H1 (cell line): Measurements from ENCODE around the gene WDR45B. TPM values are rescaled to one million over a fixed set of nuclear protein-coding genes. Genes with fewer than 3 reads are reported as not detected.

Source experiments
- CTCF ChIA-PET: fragments of 300-600 bp; sonication (Branson Sonifier 250); formaldehyde crosslinking; loops from one replicate; lab custom pipeline; 2021; ENCODE audit not compliant: partially characterized antibody; lab: Charles Lee
- POLR2A ChIA-PET: fragments of 300-600 bp; sonication (Branson Sonifier 250); formaldehyde crosslinking; loops from one replicate; lab custom pipeline; 2021; ENCODE audit warnings: inconsistent platforms; ENCODE audit not compliant: partially characterized antibody; lab: Charles Lee
- DNase-seq, 2 experiments: peaks; one replicate each; pipeline versions ENCODE4 v3.0.0 to v3.0.0-alpha.2; 2010 to 2022; ENCODE audit warnings: low spot score in 2 of 2, low read depth in 1 of 2, mixed read lengths in 1 of 2
- FAIRE-seq: peaks from 2 replicates; lab custom pipeline; 2011; peaks lifted over from hg19 to GRCh38; lab: Jason Lieb, UNC
- H2AFZ ChIP-seq: 2 replicates; pipeline ENCODE4 v1.8.1; 2012; ENCODE audit warnings: low read length, inconsistent platforms
- H2AK5ac ChIP-seq: 2 replicates; pipeline ENCODE4 v1.6.1; 2013; ENCODE audit warnings: low read depth, low read length
- H2BK120ac ChIP-seq: replicated peaks from 2 replicates; pipeline ENCODE3; 2013; ENCODE audit warnings: low read depth, low read length, inconsistent platforms
- H2BK12ac ChIP-seq: 2 replicates; pipeline ENCODE4 v1.6.1; 2013; ENCODE audit warnings: low read depth, low read length
- H2BK15ac ChIP-seq: 2 replicates; pipeline ENCODE4 v1.6.1; 2013; ENCODE audit warnings: low read length
- H2BK20ac ChIP-seq: 2 replicates; pipeline ENCODE4 v1.6.1; 2013; ENCODE audit warnings: low read length
- H2BK5ac ChIP-seq: 2 replicates; pipeline ENCODE4 v1.6.1; 2013; ENCODE audit warnings: low read depth, low read length
- H3K14ac ChIP-seq: 2 replicates; pipeline ENCODE4 v1.6.1; 2013; ENCODE audit warnings: inconsistent platforms; ENCODE audit not compliant: insufficient read length
- H3K18ac ChIP-seq: 2 replicates; pipeline ENCODE4 v1.6.1; 2013; ENCODE audit warnings: low read length; ENCODE audit errors: extremely low read depth
- H3K23ac ChIP-seq: 2 replicates; pipeline ENCODE4 v1.6.1; 2013; ENCODE audit warnings: inconsistent platforms; ENCODE audit not compliant: insufficient read length
- H3K23me2 ChIP-seq: 2 replicates; pipeline ENCODE4 v1.6.1; 2013; ENCODE audit warnings: low read depth, low read length
- H3K27ac ChIP-seq: 2 replicates; pipeline ENCODE4 v1.6.1; 2011; ENCODE audit warnings: low read depth, low read length, inconsistent platforms
- H3K27me3 ChIP-seq, 4 experiments: replicated peaks in 1 of 4; 1 replicate in 1 of 4; 2 replicates in 3 of 4; pipeline versions ENCODE4 v1.6.1 to v1.8.1; 2011 to 2013; ENCODE audit warnings: low read length in 3 of 4, mild to moderate bottlenecking in 3 of 4, inconsistent platforms in 2 of 4, mixed read lengths in 2 of 4, moderate library complexity in 1 of 4; ENCODE audit not compliant: control insufficient read depth in 3 of 4, insufficient read depth in 3 of 4; ENCODE audit errors: extremely low read depth in 1 of 4
- H3K36me3 ChIP-seq, 4 experiments: 2 replicates each; pipeline versions ENCODE4 v1.6.1 to v1.8.1; 2011 to 2013; ENCODE audit warnings: mild to moderate bottlenecking in 4 of 4, low read length in 3 of 4, moderate library complexity in 2 of 4, control low read depth in 1 of 4, inconsistent platforms in 1 of 4; ENCODE audit not compliant: insufficient read depth in 4 of 4, control insufficient read depth in 2 of 4
- H3K4ac ChIP-seq: replicated peaks from 2 replicates; pipeline ENCODE3; 2013; ENCODE audit warnings: low read length, low read depth, mixed read lengths, inconsistent platforms; ENCODE audit not compliant: insufficient read length
- H3K4me1 ChIP-seq, 4 experiments: replicated peaks in 1 of 4; 1 replicate in 1 of 4; 2 replicates in 3 of 4; pipeline versions ENCODE4 v1.6.1 to v1.8.1; 2011 to 2013; ENCODE audit warnings: low read length in 3 of 4, inconsistent platforms in 2 of 4, mixed read lengths in 1 of 4; ENCODE audit not compliant: insufficient read depth in 4 of 4, control insufficient read depth in 3 of 4
- H3K4me2 ChIP-seq, 2 experiments: 2 replicates each; pipeline versions ENCODE4 v1.6.1 to v1.8.1; 2011 to 2013; ENCODE audit warnings: low read depth in 2 of 2, low read length in 2 of 2, control low read depth in 1 of 2, inconsistent platforms in 1 of 2, mild to moderate bottlenecking in 1 of 2; ENCODE audit not compliant: insufficient read depth in 1 of 2
- H3K4me3 ChIP-seq, 4 experiments: fragments of 200-600, 300-600 bp in 1 of 4; sonication (generic), shearing (Covaris generic), sonication (Bioruptor Twin) in 1 of 4; 2 replicates each; pipeline versions ENCODE4 v1.5.1 to v1.8.1; 2011 to 2016; ENCODE audit warnings: low read length in 4 of 4, low read depth in 3 of 4, control low read depth in 2 of 4, inconsistent platforms in 2 of 4, mild to moderate bottlenecking in 2 of 4, mixed read lengths in 1 of 4, moderate library complexity in 1 of 4; ENCODE audit not compliant: insufficient read depth in 2 of 4; ENCODE audit errors: extremely low read depth in 1 of 4
- H3K56ac ChIP-seq: replicated peaks from 2 replicates; pipeline ENCODE3; 2013; ENCODE audit warnings: low read depth, mild to moderate bottlenecking, mixed read lengths, low read length, inconsistent platforms; ENCODE audit not compliant: insufficient read length
- H3K79me1 ChIP-seq: 2 replicates; pipeline ENCODE4 v1.6.1; 2013; ENCODE audit warnings: low read depth, low read length, control low read depth
- H3K79me2 ChIP-seq, 2 experiments: 2 replicates each; pipeline versions ENCODE4 v1.6.1 to v1.8.1; 2012 to 2013; ENCODE audit warnings: low read length in 2 of 2, mild to moderate bottlenecking in 2 of 2, inconsistent platforms in 1 of 2; ENCODE audit not compliant: insufficient read depth in 2 of 2, control insufficient read depth in 1 of 2
- H3K9ac ChIP-seq, 4 experiments: replicated peaks in 1 of 4; 1 replicate in 1 of 4; 2 replicates in 3 of 4; pipeline versions ENCODE4 v1.6.1 to v1.8.1; 2011 to 2013; ENCODE audit warnings: low read depth in 3 of 4, low read length in 3 of 4, control low read depth in 2 of 4, mild to moderate bottlenecking in 2 of 4, moderate library complexity in 2 of 4, inconsistent platforms in 1 of 4; ENCODE audit errors: extremely low read depth in 1 of 4
- H3K9me3 ChIP-seq, 2 experiments: 2 replicates each; pipeline versions ENCODE4 v1.6.1 to v1.8.1; 2012 to 2013; ENCODE audit warnings: mild to moderate bottlenecking in 2 of 2, moderate library complexity in 2 of 2, control low read depth in 1 of 2, inconsistent platforms in 1 of 2, low read depth in 1 of 2, low read length in 1 of 2, mixed read lengths in 1 of 2; ENCODE audit not compliant: insufficient read depth in 2 of 2
- H4K20me1 ChIP-seq, 2 experiments: replicated peaks in 1 of 2; 2 replicates each; pipeline versions ENCODE3 to v1.8.1; 2011 to 2013; ENCODE audit warnings: inconsistent platforms in 2 of 2, low read length in 2 of 2, mild to moderate bottlenecking in 1 of 2; ENCODE audit not compliant: insufficient read depth in 2 of 2, control insufficient read depth in 1 of 2
- H4K5ac ChIP-seq: 2 replicates; pipeline ENCODE4 v1.6.1; 2013; ENCODE audit warnings: low read length, low read depth, mixed read lengths, inconsistent platforms; ENCODE audit not compliant: insufficient read length
- H4K8ac ChIP-seq: 2 replicates; pipeline ENCODE4 v1.8.0; 2013; ENCODE audit warnings: mild to moderate bottlenecking, moderate library complexity, low read length, inconsistent platforms; ENCODE audit not compliant: insufficient read depth; ENCODE audit errors: extremely low read depth
- H4K91ac ChIP-seq: replicated peaks from 2 replicates; pipeline ENCODE3; 2013; ENCODE audit warnings: low read length, mixed read lengths, inconsistent platforms; ENCODE audit not compliant: insufficient read length
- ASH2L ChIP-seq: fragments of 200-600, 300-600 bp; sonication (generic); IDR thresholded peaks from one replicate; pipeline ENCODE4 v1.7.1; 2017; ENCODE audit warnings: low read length
- GTF2F1 ChIP-seq: IDR thresholded peaks from 2 replicates; pipeline ENCODE4 v1.6.1; 2012; ENCODE audit warnings: low read depth, low read length, improper control_type of control experiment, borderline replicate concordance
- HDAC2 ChIP-seq, 2 experiments: fragments of 300-600 bp in 1 of 2; sonication (generic) in 1 of 2; IDR thresholded peaks; 2 replicates each; pipeline ENCODE4 v1.6.1; 2011 to 2012; ENCODE audit warnings: low read depth in 2 of 2, low read length in 2 of 2, mild to moderate bottlenecking in 2 of 2, moderate library complexity in 2 of 2, borderline replicate concordance in 1 of 2, inconsistent platforms in 1 of 2
- HDAC6 ChIP-seq: IDR thresholded peaks from one replicate; pipeline ENCODE4 v1.7.1; 2012; ENCODE audit warnings: low read depth, mild to moderate bottlenecking, inconsistent platforms, low read length, moderate library complexity
- KDM5A ChIP-seq: fragments of 200-600 bp; IDR thresholded peaks from 2 replicates; pipeline ENCODE4 v1.7.1; 2012; ENCODE audit warnings: mild to moderate bottlenecking, low read length, inconsistent platforms, mixed read lengths
- POLR2AphosphoS5 ChIP-seq: IDR thresholded peaks from 2 replicates; pipeline ENCODE4 v1.6.1; 2011; ENCODE audit warnings: low read depth, low read length
- RNF2 ChIP-seq: fragments of 200-900, 300-1000 bp; sonication (generic); IDR thresholded peaks from 2 replicates; pipeline ENCODE4 v1.7.1; 2016; ENCODE audit warnings: borderline replicate concordance, low read depth, mild to moderate bottlenecking, antibody characterized with exemption, low read length; ENCODE audit not compliant: poor library complexity, severe bottlenecking; ENCODE audit errors: missing control alignments
- SP1 ChIP-seq: IDR thresholded peaks from 2 replicates; pipeline ENCODE4 v1.6.1; 2011; ENCODE audit warnings: low read depth, low read length
- TAF7 ChIP-seq: optimal IDR thresholded peaks from 2 replicates; pipeline ENCODE3; 2011; ENCODE audit warnings: low read depth, mild to moderate bottlenecking, inconsistent platforms, low read length, moderate library complexity, borderline replicate concordance
- WGBS, 2 experiments: shearing (Covaris generic) in 1 of 2; methylation state at CpG; one replicate each; pipeline versions ENCODE4 v1.1.6 to v1.1.7; 2013 to 2015; ENCODE audit warnings: low lambda C conversion rate in 2 of 2, mixed read lengths in 2 of 2, inconsistent platforms in 1 of 2, low coverage in 1 of 2, missing lambda C conversion rate in 1 of 2; ENCODE audit not compliant: insufficient replicate concordance in 2 of 2, insufficient coverage in 1 of 2, insufficient read length in 1 of 2; ENCODE audit errors: extremely low coverage in 1 of 2, missing lambda C conversion rate in 1 of 2; 5-methylcytosine and 5-hydroxymethylcytosine counted together
- polyA plus RNA-seq, 7 experiments: library from polyadenylated mRNA; depleted of rRNA in 3 of 7; stranded (reverse) in 5 of 7; unstranded in 2 of 7; fragments of >200 nt in 5 of 7; fragments of 200-250 nt in 2 of 7; gene quantifications; 1 replicate in 5 of 7; 2 replicates in 1 of 7; 4 replicates in 1 of 7; pipeline versions ENCODE4 v1.2.1 to v1.2.3, GENCODE V29; 2011 to 2013; ENCODE audit warnings: missing spikeins in 2 of 7, mixed read lengths in 2 of 7
- total RNA-seq: library from RNA; stranded (reverse); fragmentation: NEBNext Ultra II Directional; extraction: Animal tissue kit (Norgen Biotek cat#: 25700); gene quantifications from 2 replicates; pipeline ENCODE4 v1.2.1, GENCODE V29; 2021
- TF ChIP-seq, protein P1 (sequence below): IDR thresholded peaks from 2 replicates; pipeline ENCODE4 v1.6.1; 2012; ENCODE audit warnings: low read length, inconsistent platforms
- TF ChIP-seq, protein P2 (sequence below): IDR thresholded peaks from 2 replicates; pipeline ENCODE4 v1.6.1; 2012; ENCODE audit warnings: inconsistent platforms

Gene WDR45B
- total and polyA plus RNA-seq, 2 of the 8 experiments (the other 6 are each of a cell fraction or from before 2014, with no cell fraction given) = 82.0 to 100 TPM

DNA sequence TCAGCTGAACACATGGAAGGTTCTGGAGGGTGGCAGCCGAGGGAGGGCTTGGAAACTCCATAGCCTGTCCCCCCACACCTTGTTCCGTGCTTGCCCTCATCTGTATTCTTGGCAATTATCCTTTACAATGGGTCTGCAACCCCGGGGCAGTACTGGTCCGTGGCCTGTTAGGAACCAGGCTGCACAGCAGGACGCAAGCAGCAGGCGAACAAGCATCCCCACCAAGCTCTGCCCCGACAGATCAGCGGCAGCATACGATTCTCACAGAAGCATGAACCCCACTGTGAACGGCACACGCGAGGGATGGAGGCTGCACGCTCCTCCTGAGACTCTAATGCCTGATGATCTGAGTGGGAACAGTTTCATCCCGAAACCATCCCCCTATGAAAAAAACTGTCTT is 6.2 kb downstream of the WDR45B start:
- H4K5ac ChIP-seq = no peak overlapping the region
- DNase-seq (no peak), FAIRE-seq (no peak)
- H2BK12ac ChIP-seq = no peak overlapping the region
- H3K4ac ChIP-seq = no peak overlapping the region
- H3K79me2 ChIP-seq = peaks cover 27 to 88% of the 10 kb centered on the region in 2 experiments
- no peak overlapping the region for H2BK5ac ChIP-seq
- H3K27ac ChIP-seq = no peak overlapping the region
- H3K79me1 ChIP-seq = peaks cover 5% of the 10 kb centered on the region
- H4K8ac ChIP-seq = no peak overlapping the region
- no peak overlapping the region for H4K91ac ChIP-seq
- H3K36me3 ChIP-seq = peaks cover 15 to 39% (median 21%) of the 10 kb centered on the region in 4 experiments; a peak in 7 of 8 replicates
- H3K4me2 ChIP-seq = no peak overlapping the region
- no peak overlapping the region for H2BK15ac ChIP-seq
- no peak overlapping the region for H2AK5ac ChIP-seq
- H3K27me3 ChIP-seq = no peaks in the 10 kb centered on the region
- H3K4me1 ChIP-seq = peaks cover 0 to 5% (median 3%) of the 10 kb centered on the region in 4 experiments; a peak in 3 of 7 replicates
- H3K56ac ChIP-seq = no peak overlapping the region
- H3K9me3 ChIP-seq = no peaks in the 10 kb centered on the region
- CTCF ChIA-PET = interaction anchor here (0.6 kb wide), 1 partner anchor 1132 kb away, joined by 3 read pairs; no protein-coding TSS in a partner anchor
- no peak overlapping the region for H3K23ac ChIP-seq
- H2AFZ ChIP-seq = no peak overlapping the region
- H3K9ac ChIP-seq = no peak overlapping the region
- peaks cover 22 to 28% of the 10 kb centered on the region in 2 experiments for H4K20me1 ChIP-seq
- H3K23me2 ChIP-seq = no peaks in the 10 kb centered on the region; the same call in 1 of the 2 replicates
- POLR2A ChIA-PET = interaction anchor here (0.6 to 1.4 kb wide), 5 partner anchors 10 to 1456 kb away, joined by 3 read pairs; no protein-coding TSS in a partner anchor
- H2BK120ac ChIP-seq = no peak overlapping the region
- no peak overlapping the region for H3K14ac ChIP-seq
- no peak overlapping the region for H3K18ac ChIP-seq
- H2BK20ac ChIP-seq = no peak overlapping the region
- no peak overlapping the region for H3K4me3 ChIP-seq
- 94% methylated on average over 14 of the region's 14 CpGs; no CpG with 5 or more reads in 1 of the 2 experiments for WGBS, 2 experiments
- TF ChIP-seq HDAC2 (IDR thresholded peaks at IDR 0.05; ENCODE audit: borderline replicate concordance in 1 of 2, low read depth in 2 of 2, low read length in 2 of 2) (no peak), POLR2AphosphoS5 (no peak; the same call in 1 of the 2 replicates), RNF2 (no peak), TAF7 (no peak), GTF2F1 (no peak), KDM5A (no peak), HDAC6 (no peak), ASH2L (no peak), SP1 (no peak)
- TF ChIP-seq, protein P1, sequence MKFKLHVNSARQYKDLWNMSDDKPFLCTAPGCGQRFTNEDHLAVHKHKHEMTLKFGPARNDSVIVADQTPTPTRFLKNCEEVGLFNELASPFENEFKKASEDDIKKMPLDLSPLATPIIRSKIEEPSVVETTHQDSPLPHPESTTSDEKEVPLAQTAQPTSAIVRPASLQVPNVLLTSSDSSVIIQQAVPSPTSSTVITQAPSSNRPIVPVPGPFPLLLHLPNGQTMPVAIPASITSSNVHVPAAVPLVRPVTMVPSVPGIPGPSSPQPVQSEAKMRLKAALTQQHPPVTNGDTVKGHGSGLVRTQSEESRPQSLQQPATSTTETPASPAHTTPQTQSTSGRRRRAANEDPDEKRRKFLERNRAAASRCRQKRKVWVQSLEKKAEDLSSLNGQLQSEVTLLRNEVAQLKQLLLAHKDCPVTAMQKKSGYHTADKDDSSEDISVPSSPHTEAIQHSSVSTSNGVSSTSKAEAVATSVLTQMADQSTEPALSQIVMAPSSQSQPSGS = no peak
- TF ChIP-seq, protein P2, sequence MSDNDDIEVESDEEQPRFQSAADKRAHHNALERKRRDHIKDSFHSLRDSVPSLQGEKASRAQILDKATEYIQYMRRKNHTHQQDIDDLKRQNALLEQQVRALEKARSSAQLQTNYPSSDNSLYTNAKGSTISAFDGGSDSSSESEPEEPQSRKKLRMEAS = no peak
